Dendritic cell treated with granulocyte-macrophage colony-stimulating factor and Interleukin-4, amounts not matched to agents 40 ng/mL and 50 ng/mL, for 4 days (primary cell): Measurements from ENCODE around the gene GAPVD1.
A peak's percentile ranks its signal among the peaks of the same experiment; 100 is the strongest.
"Not testable (repeated sequence)": the region's sequence is repeated elsewhere in the genome, so short reads cannot be mapped to it uniquely, and the experiment has no call there.

Experiments
- H3K27ac Mint-ChIP-seq: one replicate; pipeline ENCODE4 v1.8.0; 2022; ENCODE audit warnings: mild to moderate bottlenecking, mixed read lengths
- H3K27me3 Mint-ChIP-seq: one replicate; pipeline ENCODE4 v1.8.0; 2022; ENCODE audit warnings: mild to moderate bottlenecking, mixed read lengths
- H3K36me3 Mint-ChIP-seq: one replicate; pipeline ENCODE4 v1.8.0; 2022; ENCODE audit warnings: low read depth, mixed read lengths
- H3K4me1 Mint-ChIP-seq: one replicate; pipeline ENCODE4 v1.8.0; 2022; ENCODE audit warnings: low read depth, mixed read lengths
- H3K4me3 Mint-ChIP-seq: one replicate; pipeline ENCODE4 v1.8.0; 2022; ENCODE audit warnings: mild to moderate bottlenecking, moderate library complexity, mixed read lengths
- H3K9me3 Mint-ChIP-seq: one replicate; pipeline ENCODE4 v1.8.0; 2022; ENCODE audit warnings: mixed read lengths
- intact Hi-C: fragments of 100-400 bp; cut with micrococcal nuclease; formaldehyde crosslinking; loops from one replicate; pipeline ENCODE4 v1.15.0; 2022

Gene GAPVD1

GRCh38 chr9:125400232-125400631 is 138.6 kb downstream of the GAPVD1 start:
- intact Hi-C loops: loop anchor here (10.0 kb wide), 1 partner anchor 1095 kb away; no protein-coding TSS in a partner anchor
- H3K4me1 Mint-ChIP-seq, H3K9me3 Mint-ChIP-seq, H3K27me3 Mint-ChIP-seq, H3K36me3 Mint-ChIP-seq, H3K4me3 Mint-ChIP-seq, H3K27ac Mint-ChIP-seq: not testable (repeated sequence)

GRCh38 chr9:125400725-125401716 is 139.4 kb downstream of the GAPVD1 start:
- Mint-ChIP-seq H3K36me3 (no peaks in the 10 kb centered on the region), H3K9me3 (no peaks in the 10 kb centered on the region), H3K27ac (no peak overlapping the region), H3K4me1 (peaks cover 2% of the 10 kb centered on the region), H3K27me3 (no peaks in the 10 kb centered on the region), H3K4me3 (no peak overlapping the region)
- intact Hi-C loops: loop anchor here (10.0 kb wide), 1 partner anchor 1094 kb away; no protein-coding TSS in a partner anchor

GRCh38 chr9:125404733-125405132 is 143.1 kb downstream of the GAPVD1 start:
- peaks cover 36% of the 10 kb centered on the region for H3K27me3 Mint-ChIP-seq

GRCh38 chr9:125405938-125406809 is 144.5 kb downstream of the GAPVD1 start:
- Mint-ChIP-seq H3K27ac (peak overlapping the region; percentile 41), H3K27me3 (peaks cover 50% of the 10 kb centered on the region), H3K4me1 (peaks cover 31% of the 10 kb centered on the region), H3K36me3 (no peaks in the 10 kb centered on the region), H3K9me3 (peaks cover 5% of the 10 kb centered on the region), H3K4me3 (no peak overlapping the region)
- intact Hi-C loops: loop anchor here (10.0 kb wide), 1 partner anchor 1089 kb away; no protein-coding TSS in a partner anchor

More at GRCh38 chr9:125404733-125405132, 143.1 kb downstream of the GAPVD1 start:
- Mint-ChIP-seq H3K36me3 (no peaks in the 10 kb centered on the region), H3K4me1 (peaks cover 26% of the 10 kb centered on the region), H3K4me3 (no peak overlapping the region), H3K9me3 (no peaks in the 10 kb centered on the region), H3K27ac (no peak overlapping the region)
- intact Hi-C loops: loop anchor here (10.0 kb wide), 1 partner anchor 1090 kb away; no protein-coding TSS in a partner anchor

GRCh38 chr9:125406810-125407087 is 145.1 kb downstream of the GAPVD1 start:
- Mint-ChIP-seq H3K4me1 (peaks cover 31% of the 10 kb centered on the region), H3K27me3 (peaks cover 53% of the 10 kb centered on the region), H3K4me3 (no peak overlapping the region), H3K36me3 (no peaks in the 10 kb centered on the region), H3K27ac (no peak overlapping the region), H3K9me3 (peaks cover 5% of the 10 kb centered on the region)
- intact Hi-C loops: loop anchor here (10.0 kb wide), 1 partner anchor 1088 kb away; no protein-coding TSS in a partner anchor

- Mint-ChIP-seq H3K36me3 (no peaks in the 10 kb centered on the region), H3K27me3 (peaks cover 53% of the 10 kb centered on the region)
- intact Hi-C loops: loop anchor here (10.0 kb wide), 1 partner anchor 1087 kb away; no protein-coding TSS in a partner anchor
Measured at GRCh38 chr9:125407432-125407973, 145.9 kb downstream of the GAPVD1 start.

GRCh38 chr9:125407974-125408900 is 146.6 kb downstream of the GAPVD1 start:
- H3K4me3 Mint-ChIP-seq: peak overlapping the region; percentile 78
- peak overlapping the region; percentile 49 for H3K27ac Mint-ChIP-seq
- peaks cover 5% of the 10 kb centered on the region for H3K9me3 Mint-ChIP-seq
- H3K4me1 Mint-ChIP-seq: peaks cover 31% of the 10 kb centered on the region
- H3K27me3 Mint-ChIP-seq: peaks cover 53% of the 10 kb centered on the region
- intact Hi-C loops: loop anchor here (1.0 to 10.0 kb wide), 2 partner anchors 820 to 1087 kb away; no protein-coding TSS in a partner anchor
- H3K36me3 Mint-ChIP-seq: no peaks in the 10 kb centered on the region

More at GRCh38 chr9:125407432-125407973, 145.9 kb downstream of the GAPVD1 start:
- Mint-ChIP-seq H3K4me1 (peaks cover 31% of the 10 kb centered on the region), H3K27ac (peak overlapping the region; percentile 49), H3K4me3 (peak overlapping the region; percentile 78), H3K9me3 (peaks cover 5% of the 10 kb centered on the region)

GRCh38 chr9:125409217-125409636 is 147.6 kb downstream of the GAPVD1 start:
- H3K4me1 Mint-ChIP-seq: peaks cover 31% of the 10 kb centered on the region
- H3K27me3 Mint-ChIP-seq: peaks cover 53% of the 10 kb centered on the region
- peaks cover 5% of the 10 kb centered on the region for H3K9me3 Mint-ChIP-seq
- H3K4me3 Mint-ChIP-seq: peak overlapping the region; percentile 78
- intact Hi-C loops: loop anchor here (10.0 kb wide), 1 partner anchor 1086 kb away; no protein-coding TSS in a partner anchor
- H3K36me3 Mint-ChIP-seq: no peaks in the 10 kb centered on the region
- no peak overlapping the region for H3K27ac Mint-ChIP-seq

GRCh38 chr9:125409637-125410521 is 148.3 kb downstream of the GAPVD1 start:
- Mint-ChIP-seq H3K4me3 (no peak overlapping the region), H3K27me3 (peaks cover 53% of the 10 kb centered on the region), H3K36me3 (no peaks in the 10 kb centered on the region), H3K4me1 (peaks cover 31% of the 10 kb centered on the region), H3K27ac (no peak overlapping the region), H3K9me3 (peaks cover 5% of the 10 kb centered on the region)
- intact Hi-C loops: loop anchor here (10.0 kb wide), 1 partner anchor 1085 kb away; no protein-coding TSS in a partner anchor

GRCh38 chr9:125410522-125410894 is 148.9 kb downstream of the GAPVD1 start:
- Mint-ChIP-seq H3K9me3 (peaks cover 5% of the 10 kb centered on the region), H3K4me3 (no peak overlapping the region), H3K27ac (no peak overlapping the region), H3K36me3 (no peaks in the 10 kb centered on the region), H3K4me1 (peaks cover 31% of the 10 kb centered on the region), H3K27me3 (peaks cover 53% of the 10 kb centered on the region)
- intact Hi-C loops: no loop called here

GRCh38 chr9:125411171-125411756 is 149.6 kb downstream of the GAPVD1 start:
- Mint-ChIP-seq H3K27ac (no peak overlapping the region), H3K9me3 (peaks cover 5% of the 10 kb centered on the region), H3K36me3 (no peaks in the 10 kb centered on the region), H3K4me1 (peaks cover 27% of the 10 kb centered on the region), H3K27me3 (peaks cover 51% of the 10 kb centered on the region), H3K4me3 (no peak overlapping the region)
- intact Hi-C loops: no loop called here
